Measurements from ENCODE around the gene TP53RK. TPM values are rescaled to one million over a fixed set of nuclear protein-coding genes. Genes with fewer than 3 reads are reported as not detected.

Gene TP53RK
- total RNA-seq, 1 experiment from 2014 or later, result 19.2 TPM

GRCh38 chr20:46647469-46647868 is 41.8 kb downstream of the TP53RK start:
- H3K27me3 Mint-ChIP-seq (ENCODE audit: unreplicated experiment), result peaks cover 71% of the 10 kb centered on the region
- H3K27ac Mint-ChIP-seq (ENCODE audit: unreplicated experiment), result no peak overlapping the region
- TF ChIP-seq CTCF (IDR thresholded peaks at IDR 0.05; ENCODE audit: unreplicated experiment), result no peak
- no peaks in the 10 kb centered on the region for H3K4me1 Mint-ChIP-seq (ENCODE audit: low read depth, unreplicated experiment)
- no peak for DNase-seq
- H3K4me3 Mint-ChIP-seq (ENCODE audit: low read depth, unreplicated experiment), result no peak overlapping the region
- CTCF ChIA-PET, result interaction anchor here (1.4 kb wide), 1 partner anchor 16 kb away, joined by 3 read pairs; no protein-coding TSS in a partner anchor
- peaks cover 8% of the 10 kb centered on the region for H3K36me3 Mint-ChIP-seq (ENCODE audit: insufficient read depth, unreplicated experiment)
- BruUV-seq (replicated peaks), result no TSS peak
- intact Hi-C loops (cut with micrococcal nuclease; ENCODE audit: unreplicated experiment), result no loop called here
- H3K9me3 Mint-ChIP-seq (ENCODE audit: low read depth, unreplicated experiment), result no peaks in the 10 kb centered on the region

- H3K9me3 Mint-ChIP-seq (ENCODE audit: low read depth, unreplicated experiment), result no peaks in the 10 kb centered on the region
- CTCF ChIA-PET, result interaction anchor here (1.4 kb wide), 1 partner anchor 16 kb away, joined by 3 read pairs; no protein-coding TSS in a partner anchor
- BruUV-seq (replicated peaks), result no TSS peak
These were observed 42.4 kb downstream of the TP53RK start for GRCh38 chr20:46646659-46647380.

DNA sequence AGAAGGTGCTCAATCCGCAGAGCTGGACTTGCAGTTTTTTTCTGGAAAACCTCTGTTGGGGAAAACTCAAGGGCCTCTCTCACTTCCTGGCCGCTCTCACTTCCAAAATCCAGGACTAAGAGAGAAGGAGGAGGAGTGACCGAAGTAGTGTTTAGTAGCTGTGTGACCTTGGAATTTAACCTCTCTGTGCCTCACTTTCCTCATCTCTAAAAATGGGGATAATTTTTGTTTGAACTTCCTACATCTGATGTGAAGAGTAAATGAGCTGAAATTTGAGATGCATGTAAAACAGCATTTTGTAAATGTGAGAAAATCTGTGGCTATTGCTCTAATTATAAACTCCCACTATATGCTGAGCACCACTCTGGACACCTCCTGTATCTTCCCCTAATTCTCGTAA is 43.1 kb downstream of the TP53RK start:
- no peaks in the 10 kb centered on the region for H3K4me1 Mint-ChIP-seq (ENCODE audit: low read depth, unreplicated experiment)
- intact Hi-C loops (cut with micrococcal nuclease; ENCODE audit: unreplicated experiment), result no loop called here
- H3K9me3 Mint-ChIP-seq (ENCODE audit: low read depth, unreplicated experiment), result no peaks in the 10 kb centered on the region
- H3K4me3 Mint-ChIP-seq (ENCODE audit: low read depth, unreplicated experiment), result no peak overlapping the region
- peaks cover 67% of the 10 kb centered on the region for H3K27me3 Mint-ChIP-seq (ENCODE audit: unreplicated experiment)
- BruUV-seq (replicated peaks), result no TSS peak
- CTCF ChIA-PET, result no interaction called here
- H3K27ac Mint-ChIP-seq (ENCODE audit: unreplicated experiment), result no peak overlapping the region
- no peak for DNase-seq
- H3K36me3 Mint-ChIP-seq (ENCODE audit: insufficient read depth, unreplicated experiment), result peaks cover 6% of the 10 kb centered on the region
- TF ChIP-seq CTCF (IDR thresholded peaks at IDR 0.05; ENCODE audit: unreplicated experiment), result no peak

More at GRCh38 chr20:46646659-46647380, 42.4 kb downstream of the TP53RK start:
- Mint-ChIP-seq H3K36me3 (ENCODE audit: insufficient read depth, unreplicated experiment) (peaks cover 8% of the 10 kb centered on the region), H3K4me1 (ENCODE audit: low read depth, unreplicated experiment) (no peaks in the 10 kb centered on the region), H3K27me3 (ENCODE audit: unreplicated experiment) (peaks cover 71% of the 10 kb centered on the region), H3K4me3 (ENCODE audit: low read depth, unreplicated experiment) (no peak overlapping the region), H3K27ac (ENCODE audit: unreplicated experiment) (no peak overlapping the region)
- intact Hi-C loops (cut with micrococcal nuclease; ENCODE audit: unreplicated experiment), result no loop called here
- DNase-seq, result no peak
- TF ChIP-seq CTCF (IDR thresholded peaks at IDR 0.05; ENCODE audit: unreplicated experiment), result no peak

DNA sequence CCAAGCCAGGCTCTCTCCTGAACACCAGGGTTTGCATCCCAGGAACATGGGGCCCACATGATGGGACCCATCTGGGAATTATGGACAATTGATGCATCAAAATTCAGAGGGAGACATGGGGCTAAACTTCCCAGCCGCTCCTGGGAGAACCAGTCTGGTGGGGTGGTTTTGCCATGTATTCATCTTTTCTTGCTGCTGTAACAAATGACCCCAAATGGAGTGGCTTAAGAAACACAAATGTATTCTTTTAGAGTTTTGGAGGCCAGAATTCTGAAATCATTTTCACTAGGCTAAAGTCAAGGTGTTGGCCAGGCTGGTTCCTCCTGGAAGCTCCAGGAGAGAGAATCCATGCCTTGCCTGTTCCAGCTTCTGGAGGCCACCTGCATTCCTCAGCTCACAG is 44.5 kb downstream of the TP53RK start:
- intact Hi-C loops (cut with micrococcal nuclease; ENCODE audit: unreplicated experiment), result no loop called here
- CTCF ChIA-PET, result no interaction called here
- BruUV-seq (replicated peaks), result no TSS peak
- Mint-ChIP-seq H3K27ac (ENCODE audit: unreplicated experiment) (no peak overlapping the region), H3K27me3 (ENCODE audit: unreplicated experiment) (peaks cover 53% of the 10 kb centered on the region), H3K4me3 (ENCODE audit: low read depth, unreplicated experiment) (no peak overlapping the region), H3K4me1 (ENCODE audit: low read depth, unreplicated experiment) (no peaks in the 10 kb centered on the region), H3K36me3 (ENCODE audit: insufficient read depth, unreplicated experiment) (no peaks in the 10 kb centered on the region), H3K9me3 (ENCODE audit: low read depth, unreplicated experiment) (no peaks in the 10 kb centered on the region)
- TF ChIP-seq CTCF (IDR thresholded peaks at IDR 0.05; ENCODE audit: unreplicated experiment), result no peak
- DNase-seq, result no peak

All from Calu3 (cell line).